HEK293 (cell line): ENCODE results near the gene KAT2B.

ENCODE experiments used
- CTCF ChIA-PET: fragments of 350-600 bp; formaldehyde crosslinking; extraction: SDS; loops from one replicate; lab custom pipeline; 2021; ENCODE audit warnings: antibody characterized with exemption; lab: Yijun Ruan, JAX
- POLR2A ChIA-PET: fragments of 300-600 bp; formaldehyde crosslinking; extraction: SDS; loops from one replicate; lab custom pipeline; 2020; ENCODE audit warnings: antibody characterized with exemption, inconsistent platforms; lab: Yijun Ruan, JAX
- H3K27ac ChIP-seq: fragments of 200-500 bp; sonication (Bioruptor generic); 2 replicates; pipeline ENCODE4 v1.5.1; 2014; ENCODE audit warnings: low read depth, low read length, control low read depth, inconsistent platforms; ENCODE audit errors: extremely low read depth
- H3K36me3 ChIP-seq, 2 experiments: fragments of 200-500 bp in 1 of 2; sonication (Bioruptor generic) in 1 of 2; 1 replicate in 1 of 2; 2 replicates in 1 of 2; pipeline ENCODE4 v1.5.1; 2014 to 2017; ENCODE audit warnings: inconsistent platforms in 2 of 2, low read length in 2 of 2; ENCODE audit not compliant: control insufficient read depth in 2 of 2, insufficient read depth in 1 of 2
- H3K4me1 ChIP-seq: fragments of 200-500 bp; sonication (Bioruptor generic); 2 replicates; pipeline ENCODE4 v1.5.1; 2014; ENCODE audit warnings: mild to moderate bottlenecking, low read length, inconsistent platforms; ENCODE audit not compliant: control insufficient read depth, insufficient read depth
- H3K4me3 ChIP-seq: 2 replicates; pipeline ENCODE4 v1.5.1; 2011; ENCODE audit warnings: low read depth, mild to moderate bottlenecking, control low read depth, low read length, moderate library complexity
- H3K9me3 ChIP-seq: fragments of 200-500 bp; sonication (Bioruptor generic); 2 replicates; pipeline ENCODE4 v1.5.1; 2014; ENCODE audit warnings: low read depth, low read length, inconsistent platforms; ENCODE audit not compliant: control insufficient read depth, insufficient read depth
- IKZF3 ChIP-seq: fragments of 450-650 bp; IDR thresholded peaks from 2 replicates; pipeline ENCODE4 v1.5.0; 2018; ENCODE audit warnings: missing biosample characterization, mild to moderate bottlenecking, missing genetic modification characterization, moderate library complexity
- KLF16 ChIP-seq: fragments of 450-650 bp; formaldehyde crosslinking; IDR thresholded peaks from 2 replicates; pipeline ENCODE4 v1.5.1; 2017; ENCODE audit warnings: missing biosample characterization, missing genetic modification characterization
- MEIS1 ChIP-seq: sonication (generic); formaldehyde crosslinking; IDR thresholded peaks from 2 replicates; pipeline ENCODE4 v1.8.1; 2022; ENCODE audit warnings: missing genetic modification reagents, mild to moderate bottlenecking, borderline replicate concordance
- SP2 ChIP-seq: fragments of 450-650 bp; formaldehyde crosslinking; IDR thresholded peaks from 2 replicates; pipeline ENCODE4 v1.5.1; 2016; ENCODE audit warnings: missing biosample characterization, missing genetic modification characterization
- YY2 ChIP-seq: fragments of 450-650 bp; formaldehyde crosslinking; IDR thresholded peaks from 2 replicates; pipeline ENCODE4 v1.5.1; 2016; ENCODE audit warnings: missing biosample characterization, missing genetic modification characterization
- ZBTB48 ChIP-seq: fragments of 450-650 bp; formaldehyde crosslinking; IDR thresholded peaks from 2 replicates; pipeline ENCODE4 v1.5.1; 2016; ENCODE audit warnings: missing biosample characterization, missing genetic modification characterization
- ZBTB7A ChIP-seq: fragments of 450-650 bp; formaldehyde crosslinking; IDR thresholded peaks from 2 replicates; pipeline ENCODE4 v1.5.1; 2016; ENCODE audit warnings: low read depth, missing biosample characterization, missing genetic modification characterization
- ZFHX2 ChIP-seq: fragments of 450-650 bp; formaldehyde crosslinking; conservative IDR thresholded peaks from 2 replicates; pipeline ENCODE4 v1.5.1; 2016; ENCODE audit warnings: missing biosample characterization, missing genetic modification characterization
- ZNF112 ChIP-seq: fragments of 450-650 bp; formaldehyde crosslinking; IDR thresholded peaks from 2 replicates; pipeline ENCODE4 v1.5.0; 2017; ENCODE audit warnings: missing biosample characterization, missing genetic modification characterization
- ZNF138 ChIP-seq: fragments of 450-650 bp; formaldehyde crosslinking; IDR thresholded peaks from 2 replicates; pipeline ENCODE4 v1.5.1; 2016; ENCODE audit warnings: missing biosample characterization, missing genetic modification characterization, borderline replicate concordance
- ZNF2 ChIP-seq: fragments of 450-650 bp; formaldehyde crosslinking; IDR thresholded peaks from 2 replicates; pipeline ENCODE4 v1.5.1; 2016; ENCODE audit warnings: missing biosample characterization, missing genetic modification characterization
- ZNF211 ChIP-seq: fragments of 450-650 bp; formaldehyde crosslinking; IDR thresholded peaks from 2 replicates; pipeline ENCODE4 v1.5.1; 2016; ENCODE audit warnings: low read depth, missing biosample characterization, missing genetic modification characterization
- ZNF350 ChIP-seq: fragments of 450-650 bp; formaldehyde crosslinking; IDR thresholded peaks from 2 replicates; pipeline ENCODE4 v1.5.0; 2017; ENCODE audit warnings: missing biosample characterization, mild to moderate bottlenecking, missing genetic modification characterization
- ZNF404 ChIP-seq: fragments of 450-650 bp; formaldehyde crosslinking; IDR thresholded peaks from 2 replicates; pipeline ENCODE4 v1.5.1; 2017; ENCODE audit warnings: missing biosample characterization, missing genetic modification characterization
- ZNF416 ChIP-seq: fragments of 450-650 bp; formaldehyde crosslinking; IDR thresholded peaks from 2 replicates; pipeline ENCODE4 v1.5.1; 2016; ENCODE audit warnings: missing biosample characterization, missing genetic modification characterization
- ZNF48 ChIP-seq: fragments of 450-650 bp; formaldehyde crosslinking; IDR thresholded peaks from 2 replicates; pipeline ENCODE4 v1.5.1; 2016; ENCODE audit warnings: missing biosample characterization, missing genetic modification characterization
- ZNF501 ChIP-seq: fragments of 450-650 bp; formaldehyde crosslinking; IDR thresholded peaks from 2 replicates; pipeline ENCODE4 v1.5.1; 2016; ENCODE audit warnings: missing biosample characterization, missing genetic modification characterization
- ZNF513 ChIP-seq: fragments of 450-650 bp; IDR thresholded peaks from 2 replicates; pipeline ENCODE4 v1.5.1; 2018; ENCODE audit warnings: missing biosample characterization, missing genetic modification characterization
- ZNF530 ChIP-seq: fragments of 450-650 bp; formaldehyde crosslinking; IDR thresholded peaks from 2 replicates; pipeline ENCODE4 v1.5.1; 2016; ENCODE audit warnings: low read depth, missing biosample characterization, missing genetic modification characterization
- ZNF549 ChIP-seq: fragments of 450-650 bp; IDR thresholded peaks from 2 replicates; pipeline ENCODE4 v1.5.1; 2018; ENCODE audit warnings: missing biosample characterization, missing genetic modification characterization, mild to moderate bottlenecking, inconsistent platforms, moderate library complexity
- ZNF560 ChIP-seq: fragments of 450-650 bp; formaldehyde crosslinking; IDR thresholded peaks from 2 replicates; pipeline ENCODE4 v1.5.1; 2017; ENCODE audit warnings: missing biosample characterization, missing genetic modification characterization, borderline replicate concordance
- ZNF621 ChIP-seq: fragments of 450-650 bp; formaldehyde crosslinking; IDR thresholded peaks from 2 replicates; pipeline ENCODE4 v1.5.1; 2017; ENCODE audit warnings: missing biosample characterization, missing genetic modification characterization
- ZNF623 ChIP-seq: fragments of 450-650 bp; formaldehyde crosslinking; IDR thresholded peaks from 2 replicates; pipeline ENCODE4 v1.5.1; 2016; ENCODE audit warnings: missing biosample characterization, missing genetic modification characterization
- ZNF624 ChIP-seq: fragments of 450-650 bp; formaldehyde crosslinking; IDR thresholded peaks from 2 replicates; pipeline ENCODE4 v1.5.1; 2017; ENCODE audit warnings: missing biosample characterization, missing genetic modification characterization
- ZNF776 ChIP-seq: fragments of 450-650 bp; formaldehyde crosslinking; IDR thresholded peaks from 2 replicates; pipeline ENCODE4 v1.5.0; 2017; ENCODE audit warnings: missing biosample characterization, missing genetic modification characterization, borderline replicate concordance
- ZNF777 ChIP-seq: fragments of 450-650 bp; formaldehyde crosslinking; IDR thresholded peaks from 2 replicates; pipeline ENCODE4 v1.5.1; 2017; ENCODE audit warnings: missing biosample characterization, missing genetic modification characterization, borderline replicate concordance
- ZNF785 ChIP-seq: fragments of 450-650 bp; formaldehyde crosslinking; IDR thresholded peaks from 2 replicates; pipeline ENCODE4 v1.5.1; 2016; ENCODE audit warnings: missing biosample characterization, missing genetic modification characterization
- ZSCAN16 ChIP-seq: fragments of 450-650 bp; formaldehyde crosslinking; IDR thresholded peaks from 2 replicates; pipeline ENCODE4 v1.5.1; 2016; ENCODE audit warnings: missing biosample characterization, missing genetic modification characterization
- ZSCAN4 ChIP-seq: fragments of 450-650 bp; formaldehyde crosslinking; IDR thresholded peaks from 2 replicates; pipeline ENCODE4 v1.5.1; 2017; ENCODE audit warnings: missing biosample characterization, missing genetic modification characterization
- TF ChIP-seq, protein P1 (sequence below): fragments of 450-650 bp; formaldehyde crosslinking; IDR thresholded peaks from 2 replicates; pipeline ENCODE4 v1.5.1; 2016; ENCODE audit warnings: missing biosample characterization, missing genetic modification characterization
- TF ChIP-seq, protein P2 (sequence below): fragments of 450-650 bp; formaldehyde crosslinking; IDR thresholded peaks from 2 replicates; pipeline ENCODE4 v1.5.1; 2017; ENCODE audit warnings: missing biosample characterization, missing genetic modification characterization
- TF ChIP-seq, protein P3 (sequence below): fragments of 450-650 bp; formaldehyde crosslinking; IDR thresholded peaks from 2 replicates; pipeline ENCODE4 v1.5.1; 2016; ENCODE audit warnings: missing biosample characterization, missing genetic modification characterization
- TF ChIP-seq, protein P4 (sequence below): fragments of 450-650 bp; formaldehyde crosslinking; IDR thresholded peaks from 2 replicates; pipeline ENCODE4 v1.5.1; 2016; ENCODE audit warnings: missing biosample characterization, missing genetic modification characterization

The KAT2B gene

DNA sequence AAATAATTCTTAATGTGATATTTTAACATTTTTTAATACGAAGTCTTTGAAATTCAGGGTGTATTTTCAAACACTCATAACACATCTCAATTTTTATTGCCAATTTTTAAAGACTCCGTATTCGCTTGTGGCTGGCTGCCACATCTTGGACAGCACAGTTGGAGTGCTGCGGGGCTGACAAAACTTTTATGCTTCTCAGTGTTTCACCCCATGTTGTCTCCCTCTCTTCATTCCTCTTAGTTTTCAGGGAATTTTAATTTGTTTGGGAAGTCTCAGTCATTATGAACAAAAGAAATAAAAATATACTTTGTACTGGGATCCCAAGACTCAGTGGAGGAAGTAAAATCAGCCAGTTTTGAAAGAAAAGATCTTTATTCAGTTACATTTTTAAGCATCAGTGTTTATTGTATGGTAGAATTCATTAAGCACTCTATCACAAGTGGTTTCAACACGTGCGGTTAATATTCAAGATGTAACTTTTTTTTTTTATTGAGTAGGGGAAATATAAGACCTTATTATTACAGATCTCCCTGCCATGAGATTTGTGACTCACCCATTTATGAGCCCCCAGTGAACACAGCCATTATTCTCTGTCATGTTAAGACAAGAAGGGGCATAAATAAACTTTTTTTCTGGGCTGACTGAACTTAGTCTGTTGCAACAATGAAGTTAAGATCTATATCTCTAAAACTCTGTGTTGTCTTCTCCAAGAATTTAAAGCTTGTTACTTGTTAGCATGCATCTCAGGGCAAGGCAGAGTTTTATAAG is 26.8 kb downstream of the KAT2B start:
- Histone ChIP-seq H3K4me3 (no peak overlapping the region), H3K36me3 (no peaks in the 10 kb centered on the region), H3K9me3 (no peaks in the 10 kb centered on the region), H3K27ac (peak overlapping the region; percentile 55; the same call in 1 of the 2 replicates), H3K4me1 (peaks cover 9% of the 10 kb centered on the region)
- ChIA-PET CTCF (interaction anchor here (0.6 kb wide), 1 partner anchor 178 kb away, joined by 3 read pairs; no protein-coding TSS in a partner anchor), POLR2A (no interaction called here)
- TF ChIP-seq ZNF211: no peak
- TF ChIP-seq ZNF776 (tag by site-specific recombination): no peak
- TF ChIP-seq ZNF2 (tag by site-specific recombination): no peak; the same call in 1 of the 2 replicates
- no peak for TF ChIP-seq ZSCAN16 (tag by site-specific recombination)
- TF ChIP-seq ZNF501 (tag by site-specific recombination): no peak
- no peak for TF ChIP-seq ZNF138
- TF ChIP-seq ZNF530 (tag by site-specific recombination): no peak
- TF ChIP-seq ZNF621: no peak
- no peak for TF ChIP-seq YY2 (tag by site-specific recombination)
- no peak for TF ChIP-seq ZBTB7A (tag by site-specific recombination)
- TF ChIP-seq, protein P1, sequence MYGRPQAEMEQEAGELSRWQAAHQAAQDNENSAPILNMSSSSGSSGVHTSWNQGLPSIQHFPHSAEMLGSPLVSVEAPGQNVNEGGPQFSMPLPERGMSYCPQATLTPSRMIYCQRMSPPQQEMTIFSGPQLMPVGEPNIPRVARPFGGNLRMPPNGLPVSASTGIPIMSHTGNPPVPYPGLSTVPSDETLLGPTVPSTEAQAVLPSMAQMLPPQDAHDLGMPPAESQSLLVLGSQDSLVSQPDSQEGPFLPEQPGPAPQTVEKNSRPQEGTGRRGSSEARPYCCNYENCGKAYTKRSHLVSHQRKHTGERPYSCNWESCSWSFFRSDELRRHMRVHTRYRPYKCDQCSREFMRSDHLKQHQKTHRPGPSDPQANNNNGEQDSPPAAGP (tag by site-specific recombination): no peak
- TF ChIP-seq ZNF416 (tag by site-specific recombination): no peak
- TF ChIP-seq, protein P2, sequence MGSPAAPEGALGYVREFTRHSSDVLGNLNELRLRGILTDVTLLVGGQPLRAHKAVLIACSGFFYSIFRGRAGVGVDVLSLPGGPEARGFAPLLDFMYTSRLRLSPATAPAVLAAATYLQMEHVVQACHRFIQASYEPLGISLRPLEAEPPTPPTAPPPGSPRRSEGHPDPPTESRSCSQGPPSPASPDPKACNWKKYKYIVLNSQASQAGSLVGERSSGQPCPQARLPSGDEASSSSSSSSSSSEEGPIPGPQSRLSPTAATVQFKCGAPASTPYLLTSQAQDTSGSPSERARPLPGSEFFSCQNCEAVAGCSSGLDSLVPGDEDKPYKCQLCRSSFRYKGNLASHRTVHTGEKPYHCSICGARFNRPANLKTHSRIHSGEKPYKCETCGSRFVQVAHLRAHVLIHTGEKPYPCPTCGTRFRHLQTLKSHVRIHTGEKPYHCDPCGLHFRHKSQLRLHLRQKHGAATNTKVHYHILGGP (tag by site-specific recombination): no peak
- TF ChIP-seq SP2: no peak
- TF ChIP-seq ZNF623 (tag by site-specific recombination): no peak
- TF ChIP-seq ZNF560 (tag by site-specific recombination): no peak
- no peak for TF ChIP-seq MEIS1 (CRISPR knock-in tag)
- TF ChIP-seq ZNF404: no peak
- peak; percentile 83 for TF ChIP-seq IKZF3
- TF ChIP-seq ZBTB48: no peak
- no peak for TF ChIP-seq ZNF48
- no peak for TF ChIP-seq ZNF549 (tag by site-specific recombination)
- TF ChIP-seq ZSCAN4 (tag by site-specific recombination): no peak
- TF ChIP-seq ZNF112 (tag by site-specific recombination): no peak
- TF ChIP-seq, protein P3, sequence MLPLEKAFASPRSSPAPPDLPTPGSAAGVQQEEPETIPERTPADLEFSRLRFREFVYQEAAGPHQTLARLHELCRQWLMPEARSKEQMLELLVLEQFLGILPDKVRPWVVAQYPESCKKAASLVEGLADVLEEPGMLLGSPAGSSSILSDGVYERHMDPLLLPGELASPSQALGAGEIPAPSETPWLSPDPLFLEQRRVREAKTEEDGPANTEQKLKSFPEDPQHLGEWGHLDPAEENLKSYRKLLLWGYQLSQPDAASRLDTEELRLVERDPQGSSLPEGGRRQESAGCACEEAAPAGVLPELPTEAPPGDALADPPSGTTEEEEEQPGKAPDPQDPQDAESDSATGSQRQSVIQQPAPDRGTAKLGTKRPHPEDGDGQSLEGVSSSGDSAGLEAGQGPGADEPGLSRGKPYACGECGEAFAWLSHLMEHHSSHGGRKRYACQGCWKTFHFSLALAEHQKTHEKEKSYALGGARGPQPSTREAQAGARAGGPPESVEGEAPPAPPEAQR (tag by site-specific recombination): no peak
- TF ChIP-seq ZNF513: peak; percentile 24; the same call in 1 of the 2 replicates
- TF ChIP-seq ZNF350 (tag by site-specific recombination): no peak
- no peak for TF ChIP-seq KLF16
- no peak for TF ChIP-seq ZNF777
- TF ChIP-seq, protein P4, sequence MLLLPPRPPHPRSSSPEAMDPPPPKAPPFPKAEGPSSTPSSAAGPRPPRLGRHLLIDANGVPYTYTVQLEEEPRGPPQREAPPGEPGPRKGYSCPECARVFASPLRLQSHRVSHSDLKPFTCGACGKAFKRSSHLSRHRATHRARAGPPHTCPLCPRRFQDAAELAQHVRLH (tag by site-specific recombination): peak; percentile 50
- no peak for TF ChIP-seq ZNF785
- TF ChIP-seq ZNF624 (tag by site-specific recombination): no peak
- TF ChIP-seq ZFHX2 (tag by site-specific recombination): no peak
